ENCODE results near the gene GGA2.
"Not testable (repeated sequence)": the region's sequence is repeated elsewhere in the genome, so short reads cannot be mapped to it uniquely, and the experiment has no call there.

The GGA2 gene

DNA sequence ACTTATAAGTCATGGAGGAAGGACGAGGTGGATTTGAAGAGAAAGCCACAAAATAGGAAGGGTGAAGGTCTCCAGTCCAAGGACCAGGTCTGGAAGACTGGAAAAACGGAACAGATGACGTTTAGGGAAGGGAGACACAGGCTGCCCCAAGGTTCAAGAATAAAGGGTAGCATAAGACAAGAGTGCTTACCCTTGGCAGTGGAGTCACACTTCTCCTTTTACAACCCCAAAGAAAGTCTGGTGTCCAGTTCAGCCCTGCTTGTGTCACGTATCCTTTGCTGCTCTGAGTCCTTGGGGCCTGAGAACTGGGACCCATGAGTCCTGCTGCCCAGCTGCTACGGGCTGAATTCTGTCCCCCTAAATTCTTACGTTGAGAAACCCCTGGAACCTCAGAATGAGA, 13.0 kb upstream of the GGA2 start:
- DNase-seq: no peak

DNA sequence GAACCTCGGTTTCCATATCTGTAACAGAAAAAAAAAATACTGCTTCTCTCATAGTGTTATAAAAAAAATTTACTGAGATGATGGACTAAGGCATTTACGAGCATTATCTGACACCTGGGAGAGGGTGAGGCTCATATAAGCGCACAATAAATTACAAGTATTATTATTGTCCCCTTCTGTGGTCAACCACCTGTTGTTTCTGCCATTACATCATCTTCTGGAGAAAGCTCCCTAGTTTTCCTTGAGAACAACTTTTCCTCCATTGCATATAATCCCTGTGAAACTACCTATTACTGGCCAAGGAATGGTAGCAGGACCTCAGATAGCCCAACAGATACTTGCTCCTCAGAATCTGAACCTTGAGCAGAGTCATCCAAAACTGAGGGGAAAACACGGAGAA, 11.7 kb upstream of the GGA2 start:
- DNase-seq: no peak

DNA sequence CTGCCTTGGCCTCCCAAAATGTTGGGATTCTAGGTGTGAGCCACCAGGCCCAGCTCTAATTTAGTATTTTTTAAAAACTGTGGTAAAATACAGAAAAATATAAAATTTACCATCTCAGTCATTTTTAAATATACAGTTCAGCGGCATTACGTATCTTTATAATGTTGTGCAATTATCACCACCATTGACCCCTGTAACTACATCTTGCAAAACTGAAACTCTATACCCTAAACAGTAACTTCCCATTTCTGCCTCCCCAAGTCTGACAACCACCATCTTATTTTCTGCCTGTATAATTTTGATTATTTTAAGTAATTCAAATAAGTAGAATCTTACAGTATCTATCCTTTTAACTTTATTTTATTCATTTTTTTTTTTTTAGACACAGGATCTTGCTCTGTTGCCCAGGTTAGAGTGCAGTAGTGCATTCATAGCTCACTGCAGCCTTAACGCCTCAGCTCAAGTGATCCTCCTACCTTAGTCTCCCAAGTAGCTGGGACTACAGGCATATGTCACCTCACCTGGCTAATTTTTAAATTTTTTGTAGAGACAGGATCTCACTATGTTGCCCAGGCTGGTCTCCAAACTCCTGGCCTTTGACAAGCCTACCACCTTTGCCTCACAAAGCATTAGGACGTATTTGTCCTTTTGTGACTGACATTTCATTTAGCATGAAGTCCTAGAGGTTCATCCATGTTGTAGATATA, 10.9 kb upstream of the GGA2 start:
- DNase-seq: no peak

DNA sequence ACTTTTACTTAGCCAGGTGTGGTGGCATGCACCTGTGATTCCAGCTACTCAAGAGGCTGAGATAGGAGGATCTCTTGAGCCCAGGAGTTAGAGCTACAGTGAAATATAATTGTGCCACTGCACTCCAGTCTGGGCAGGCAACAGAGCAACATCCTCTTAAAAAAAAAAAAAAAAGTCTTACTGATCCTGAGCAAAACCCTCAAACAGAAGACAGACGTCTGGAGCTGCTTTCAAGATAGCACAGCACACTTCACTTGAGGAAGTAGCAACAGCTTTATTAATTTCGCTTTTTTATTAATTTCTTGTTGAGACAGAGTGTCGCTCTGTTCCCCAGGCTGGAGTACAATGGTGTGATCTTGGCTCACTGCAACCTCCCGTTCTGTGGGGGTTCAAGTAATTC, 10.2 kb upstream of the GGA2 start:
- DNase-seq: no peak

DNA sequence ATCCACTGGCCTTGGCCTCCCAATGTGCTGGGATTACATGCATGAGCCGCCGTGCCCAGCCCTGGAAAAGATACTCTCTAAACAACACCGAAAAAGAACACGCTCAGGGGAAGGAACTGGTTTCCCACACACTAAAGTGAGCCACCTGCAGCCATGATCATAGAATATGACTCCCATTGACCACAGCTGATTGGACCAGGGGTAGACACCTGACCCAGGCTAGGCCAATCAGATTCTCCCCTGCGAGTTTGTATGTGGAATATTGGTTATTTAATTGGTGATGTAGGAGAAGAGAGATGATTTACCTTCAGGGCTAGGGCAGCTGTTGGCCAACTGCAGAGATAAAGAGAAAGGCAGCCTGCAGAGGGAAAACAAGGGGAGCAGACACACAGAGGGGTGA, 9.0 kb upstream of the GGA2 start:
- no peak for DNase-seq

DNA sequence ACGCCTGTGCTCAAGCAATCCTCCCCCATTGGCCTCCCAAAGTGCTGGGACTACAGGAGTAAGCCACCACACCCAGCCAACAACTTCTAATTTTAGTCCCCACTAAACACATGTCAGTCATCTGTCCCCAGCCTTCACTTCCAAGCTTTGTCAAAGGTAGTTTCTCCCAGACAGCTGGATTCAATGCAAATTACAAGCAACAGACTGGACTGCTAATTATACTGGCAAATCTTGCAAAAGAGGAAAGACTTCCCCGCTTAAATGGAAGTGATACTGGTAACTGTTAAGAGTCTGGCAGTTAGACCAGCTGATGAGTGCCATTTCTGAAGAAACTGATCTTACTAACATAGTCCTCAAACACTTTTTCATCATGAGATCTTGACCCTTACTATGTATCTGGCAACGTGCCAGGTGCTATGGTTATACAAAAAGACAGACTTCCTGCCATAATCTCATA, 8.2 kb upstream of the GGA2 start:
- DNase-seq: no peak

DNA sequence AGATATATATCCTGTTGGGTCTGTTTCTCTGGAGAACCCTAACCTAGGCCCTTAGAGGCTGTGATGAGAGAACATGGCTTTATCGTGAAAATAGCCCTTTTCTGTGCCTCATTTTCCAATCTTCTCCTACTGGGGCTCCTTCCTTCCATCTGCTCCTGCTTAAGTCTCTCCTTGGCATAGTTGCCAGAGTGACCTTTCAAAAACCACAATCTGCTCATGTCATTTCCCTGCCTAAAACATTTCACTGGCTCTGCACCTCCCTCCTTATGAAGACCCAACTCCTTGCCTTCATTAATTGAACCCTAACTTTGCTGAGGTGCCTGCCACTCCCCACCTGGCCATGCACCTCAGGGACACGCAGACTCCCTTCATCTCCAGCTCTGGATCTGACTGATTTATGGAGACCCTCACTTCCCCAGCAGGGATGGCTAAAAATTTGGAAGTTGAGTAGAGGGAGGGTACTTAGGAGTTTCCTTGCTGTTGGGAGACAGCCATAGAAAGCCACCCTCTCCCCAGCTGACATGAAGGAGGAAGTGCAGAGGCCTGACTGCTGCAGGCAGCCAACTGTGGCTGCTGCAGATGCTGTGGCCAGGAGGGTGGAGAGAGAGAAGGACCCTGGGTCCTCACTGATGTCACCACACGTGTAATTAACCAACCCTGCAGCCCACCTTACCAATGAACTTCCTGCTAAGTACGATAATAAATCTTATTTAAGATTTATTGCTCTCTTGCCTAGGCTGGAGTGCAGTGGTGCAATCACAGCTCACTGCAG, 6.3 kb upstream of the GGA2 start:
- DNase-seq: no peak

DNA sequence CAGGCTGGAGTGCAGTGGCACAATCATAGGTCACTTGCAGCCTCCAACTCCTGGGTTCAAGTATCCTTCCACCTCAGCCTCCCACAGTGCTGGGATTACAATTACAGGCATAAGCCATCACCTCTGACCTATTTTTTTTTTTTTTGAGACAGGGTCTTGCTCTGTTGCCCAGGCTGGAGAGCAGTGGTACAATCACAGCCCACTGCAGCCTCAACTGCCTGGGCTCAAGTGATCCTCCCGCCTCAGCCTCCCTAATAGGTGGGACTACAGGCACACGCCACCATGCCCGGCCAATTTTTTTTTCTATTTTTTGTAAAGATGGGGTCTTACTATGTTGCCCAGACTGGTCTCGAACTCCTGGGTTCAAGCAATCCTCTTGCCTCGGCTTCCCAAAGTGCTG, 5.6 kb upstream of the GGA2 start:
- no peak for DNase-seq

DNA sequence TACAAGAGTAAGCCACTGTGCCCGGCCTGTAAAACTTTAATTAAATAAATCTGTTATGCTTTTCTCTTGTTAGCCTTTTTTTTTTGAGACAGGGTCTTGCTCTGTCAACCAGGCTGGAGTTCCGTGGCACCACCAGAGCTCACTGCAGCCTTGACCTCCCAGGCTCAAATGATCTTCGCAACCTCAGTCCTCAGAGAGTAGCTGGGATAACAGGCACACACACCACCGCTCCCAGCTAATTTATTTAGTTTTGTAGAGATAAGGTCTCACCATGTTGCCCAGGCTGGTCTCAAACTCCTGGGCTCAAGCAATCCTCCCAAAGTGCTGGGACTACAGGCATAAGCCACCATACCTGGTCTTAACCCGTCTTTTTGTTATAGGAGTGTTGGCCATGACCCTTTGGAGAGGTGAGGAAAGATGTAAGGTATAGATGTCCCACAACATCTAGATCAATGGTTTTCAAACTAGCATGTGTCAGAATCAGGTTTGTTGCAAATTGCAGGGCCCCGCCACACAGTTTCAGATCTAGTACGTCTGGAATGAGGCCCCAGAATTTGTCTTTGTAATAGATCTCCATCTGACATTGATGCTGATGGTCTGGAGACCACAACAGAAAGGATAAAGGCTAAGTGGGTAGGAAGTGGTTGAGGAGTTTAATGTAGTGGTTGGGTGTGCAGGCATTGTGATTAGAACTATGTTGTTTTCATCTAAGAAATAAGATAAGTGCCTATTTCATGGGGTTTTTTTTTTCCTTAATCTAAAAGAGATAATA, 4.3 kb upstream of the GGA2 start:
- DNase-seq: no peak

DNA sequence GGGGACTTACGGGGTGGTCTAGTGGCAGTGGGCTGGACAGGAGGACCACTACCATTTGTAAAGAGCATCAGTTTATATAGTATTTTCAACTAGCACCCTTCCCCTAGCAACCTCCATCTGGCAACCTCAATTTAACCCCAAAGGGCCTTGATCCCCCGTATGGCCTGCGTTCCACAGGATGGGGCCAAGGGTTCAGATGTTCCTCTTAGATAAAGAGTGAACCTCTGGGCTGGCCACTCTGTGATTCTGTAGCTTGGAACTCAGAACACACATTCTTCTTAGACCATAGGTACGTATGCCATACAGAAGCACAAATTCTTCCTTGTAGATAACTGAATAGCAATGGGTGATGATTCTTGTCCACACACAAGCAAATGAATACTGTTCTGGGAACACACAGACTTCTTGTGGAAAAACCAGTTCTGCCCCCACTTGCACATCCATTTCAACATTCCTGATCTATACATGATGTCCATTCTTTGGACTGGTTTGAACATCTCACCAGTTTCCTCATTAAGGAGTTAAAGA, 1.9 kb upstream of the GGA2 start:
- DNase-seq: no peak

DNA sequence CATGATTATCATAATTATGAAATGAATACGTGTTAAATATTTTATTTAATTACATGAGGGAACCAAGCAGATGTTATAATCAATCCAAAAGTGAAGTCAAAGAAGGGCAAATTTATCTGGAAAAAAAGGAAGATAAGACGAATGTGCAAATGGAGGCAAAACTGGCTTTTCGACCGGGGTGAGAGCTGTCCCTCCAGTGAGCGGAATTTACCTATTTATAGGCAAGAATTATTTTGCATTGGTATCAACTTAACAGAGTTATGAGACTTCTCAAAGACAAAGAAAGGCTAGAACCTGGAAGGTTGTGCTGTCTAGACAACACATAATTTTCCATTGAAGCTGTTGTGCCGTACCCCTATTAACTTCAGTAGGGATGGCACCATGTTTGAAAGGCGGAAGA, 1.4 kb upstream of the GGA2 start:
- DNase-seq: no peak

DNA sequence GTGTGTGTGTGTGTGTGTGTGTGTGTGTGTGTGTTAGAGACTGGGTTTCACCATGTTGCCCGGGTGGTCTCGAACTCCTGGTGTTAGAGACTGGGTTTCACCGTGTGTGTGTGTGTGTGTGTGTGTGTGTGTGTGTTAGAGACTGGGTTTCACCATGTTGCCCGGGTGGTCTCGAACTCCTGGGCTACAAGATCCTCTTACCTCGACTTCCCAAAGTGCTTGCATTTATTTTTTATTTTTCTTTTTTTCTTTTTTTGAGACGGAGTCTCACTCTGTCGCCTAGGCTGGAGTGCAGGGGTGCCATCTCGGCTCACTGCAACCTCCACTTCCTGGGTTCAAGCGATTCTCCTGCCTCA, 599 bp upstream of the GGA2 start:
- DNase-seq: not testable (repeated sequence)

DNA sequence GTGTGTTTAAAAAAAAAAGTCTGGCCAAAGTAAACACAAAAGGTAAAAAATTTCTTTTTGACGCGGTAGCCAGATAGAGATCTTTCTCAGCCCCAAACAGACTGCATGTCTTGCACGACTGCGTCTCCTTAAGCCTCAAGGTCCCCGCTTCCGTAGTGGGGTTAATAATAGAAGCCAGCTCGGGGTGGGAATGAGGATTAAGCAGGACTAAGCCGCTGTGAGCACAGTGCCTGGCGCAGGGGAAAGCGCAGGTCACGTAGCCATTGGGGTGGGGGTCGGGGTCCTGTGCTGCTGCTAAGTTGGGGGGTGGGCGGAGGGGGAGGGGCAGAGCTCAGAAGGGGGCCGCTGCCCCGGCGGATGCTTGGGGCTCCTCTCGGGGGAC, 521 bp downstream of the GGA2 start:
- DNase-seq: peak; percentile 50

DNA sequence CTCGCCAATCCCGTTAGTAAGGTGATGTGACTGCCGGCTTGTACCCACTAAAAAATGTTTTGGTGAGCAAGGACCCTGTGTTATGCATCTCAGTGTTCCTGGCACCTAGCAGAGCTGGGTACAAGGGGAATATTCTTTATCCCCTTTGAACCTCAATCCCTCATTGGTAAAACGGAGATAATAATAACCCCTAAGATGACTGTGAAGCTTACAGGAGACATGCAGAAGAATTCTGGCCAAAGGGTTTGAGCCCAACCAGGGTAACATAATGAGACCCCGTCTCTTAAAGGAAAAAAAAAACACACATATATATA, 896 bp downstream of the GGA2 start:
- peak; percentile 3 for DNase-seq

DNA sequence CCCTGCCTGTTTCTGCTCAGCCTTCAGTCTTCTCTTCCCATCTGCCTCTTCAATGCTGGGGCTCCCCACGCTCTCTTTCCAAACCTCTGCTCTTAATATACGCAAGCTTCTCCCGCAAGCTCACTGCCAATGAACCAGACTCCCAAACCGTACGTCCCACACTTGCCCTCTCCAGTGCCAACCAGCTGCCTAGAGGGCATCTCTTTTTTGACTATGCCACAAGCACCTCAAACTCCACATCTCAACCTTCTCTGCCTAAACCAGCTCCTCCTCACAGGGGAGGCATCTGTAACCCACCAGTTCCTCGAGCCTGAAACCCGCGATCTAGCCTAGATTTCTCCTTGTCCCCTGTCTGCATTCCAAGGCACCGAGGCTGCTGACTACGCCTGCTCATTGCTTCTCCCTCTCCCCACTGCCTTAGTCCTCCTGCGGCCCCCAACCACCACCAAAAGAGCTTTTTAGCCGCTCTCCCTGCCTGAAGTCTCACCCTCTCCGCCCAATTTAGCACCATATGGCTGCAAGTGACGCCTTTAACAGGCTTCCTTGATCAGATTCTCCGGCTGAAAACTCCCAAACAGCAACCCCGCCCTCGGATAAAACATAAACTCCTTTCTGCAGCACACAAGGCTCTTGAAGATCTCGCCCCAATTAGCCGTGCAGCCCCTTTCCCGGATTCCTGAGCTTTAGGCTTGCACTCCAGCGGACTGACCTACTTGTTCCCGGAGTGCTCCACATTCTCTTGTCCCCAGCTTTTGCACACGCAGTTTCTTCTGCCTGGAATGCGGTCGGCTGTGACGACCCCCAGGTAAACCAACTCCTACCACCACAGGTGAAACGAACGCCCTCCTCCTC, 1.5 kb downstream of the GGA2 start:
- DNase-seq: peak; percentile 18

DNA sequence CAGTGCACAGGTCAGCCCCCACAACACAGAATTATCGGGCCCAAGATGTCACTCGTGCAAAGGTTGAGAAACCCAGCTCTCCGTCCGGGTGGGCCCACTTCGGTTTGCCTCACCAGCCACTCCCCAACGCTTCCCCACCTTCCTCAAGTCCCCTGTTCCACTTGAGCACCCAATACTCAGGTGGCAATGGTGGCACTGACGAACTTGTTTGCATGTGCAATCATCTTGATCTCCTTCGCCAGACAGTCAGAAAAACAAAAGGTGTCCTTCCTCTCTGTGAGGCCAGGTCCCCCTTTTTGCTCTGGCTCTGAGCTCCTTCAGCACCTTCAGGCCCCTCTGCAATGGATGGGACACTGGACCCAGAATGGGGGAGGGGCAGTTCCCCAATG, 3.7 kb downstream of the GGA2 start:
- DNase-seq: no peak

DNA sequence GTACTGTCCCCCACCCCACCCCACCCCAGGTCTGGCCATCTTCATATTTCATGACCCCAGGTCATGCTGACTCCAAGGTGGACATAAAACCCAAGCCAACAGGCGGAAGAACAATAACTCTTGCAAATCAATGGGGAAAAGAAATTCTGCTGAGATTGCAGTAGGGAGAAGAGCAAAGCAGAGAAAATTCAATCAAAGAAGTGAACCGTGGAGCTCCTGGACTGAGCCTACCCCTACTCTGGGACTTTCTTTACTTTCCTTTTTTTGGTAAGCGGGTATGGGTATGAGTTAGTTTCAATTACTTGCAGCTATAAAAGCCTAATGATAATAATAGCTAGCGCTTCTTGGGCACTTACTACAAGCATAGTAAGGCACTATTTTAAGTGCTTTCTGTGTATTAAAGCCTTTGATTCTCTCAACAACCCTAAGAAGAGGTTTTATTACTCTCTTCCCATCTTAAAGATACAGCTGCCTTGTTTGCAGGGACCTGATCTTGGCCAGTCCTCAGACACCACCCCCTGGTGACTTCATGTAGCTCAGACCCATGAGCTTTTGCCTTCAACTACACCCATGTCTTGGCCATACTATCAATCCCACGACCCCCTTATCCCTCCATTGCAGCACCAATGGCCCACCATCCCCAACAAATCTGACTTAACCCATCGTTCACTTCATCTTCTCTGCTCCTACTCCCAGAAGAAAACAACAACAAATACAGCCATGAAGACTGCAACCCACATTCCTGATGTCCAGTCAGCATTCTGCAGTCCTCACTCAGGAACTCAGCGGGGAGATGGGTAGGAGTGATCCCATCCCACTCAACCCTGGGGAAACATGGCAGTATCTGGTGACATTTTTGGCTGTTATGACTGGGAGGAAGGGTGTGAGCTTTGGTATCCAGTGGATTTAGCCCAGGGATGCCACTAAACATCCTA, 4.4 kb downstream of the GGA2 start:
- peak; percentile 12 for DNase-seq

DNA sequence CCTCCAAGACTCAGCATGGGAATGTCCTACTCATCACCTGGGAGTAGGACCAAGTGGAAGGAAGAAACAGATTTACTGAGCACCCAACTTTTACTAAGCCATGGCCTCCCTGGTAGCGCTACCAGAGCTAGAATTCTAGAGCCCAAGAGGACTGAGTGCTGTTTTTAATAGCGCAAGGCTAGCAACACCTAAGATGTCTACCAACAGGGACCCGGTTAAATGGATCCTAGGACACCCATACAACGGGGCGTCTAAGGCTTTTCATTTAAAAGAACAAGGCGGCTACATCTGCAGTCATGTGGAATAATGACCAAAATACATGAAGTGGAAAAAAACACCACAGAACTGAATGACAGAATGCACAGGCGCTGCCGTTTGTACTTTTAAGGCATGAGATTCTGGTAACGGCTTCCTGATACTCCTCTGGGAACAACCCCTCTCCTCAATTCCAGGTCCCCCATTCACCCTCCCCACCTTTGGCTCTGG, 5.1 kb downstream of the GGA2 start:
- no peak for DNase-seq

DNA sequence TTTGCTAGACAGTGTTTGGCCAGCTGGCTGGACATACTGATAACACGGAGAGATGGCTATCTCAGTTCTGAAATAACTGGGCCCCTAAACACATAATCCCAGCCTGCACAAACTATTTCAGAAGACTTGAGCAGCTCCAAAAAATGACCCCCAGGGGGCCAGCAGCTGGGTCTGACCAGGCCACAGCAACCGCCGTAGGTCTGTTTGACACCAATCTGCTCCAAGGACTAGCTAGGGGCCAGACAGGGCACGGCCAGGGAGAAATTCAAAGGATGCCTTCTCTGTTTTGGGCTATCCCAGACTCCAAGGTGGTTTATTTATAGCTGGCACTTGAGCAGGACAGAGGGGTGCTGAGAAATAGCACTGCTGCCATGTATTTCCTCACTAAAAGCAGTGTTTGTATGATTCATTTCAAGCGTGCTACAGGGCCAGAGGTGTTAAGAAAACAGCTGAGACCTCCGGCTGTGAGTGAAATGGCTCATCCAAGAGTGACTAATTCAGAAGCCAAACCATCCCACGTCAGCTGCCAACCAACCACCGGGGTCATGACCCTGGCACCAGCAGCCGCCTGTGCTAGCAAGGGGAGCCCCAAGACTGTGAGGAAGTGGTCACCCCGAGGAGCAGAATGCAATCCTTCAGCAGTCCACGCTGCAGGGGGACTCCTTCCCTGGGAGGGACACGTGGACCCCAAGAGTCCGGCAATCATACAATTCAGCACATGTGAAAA, 5.7 kb downstream of the GGA2 start:
- peak; percentile 97 for DNase-seq

DNA sequence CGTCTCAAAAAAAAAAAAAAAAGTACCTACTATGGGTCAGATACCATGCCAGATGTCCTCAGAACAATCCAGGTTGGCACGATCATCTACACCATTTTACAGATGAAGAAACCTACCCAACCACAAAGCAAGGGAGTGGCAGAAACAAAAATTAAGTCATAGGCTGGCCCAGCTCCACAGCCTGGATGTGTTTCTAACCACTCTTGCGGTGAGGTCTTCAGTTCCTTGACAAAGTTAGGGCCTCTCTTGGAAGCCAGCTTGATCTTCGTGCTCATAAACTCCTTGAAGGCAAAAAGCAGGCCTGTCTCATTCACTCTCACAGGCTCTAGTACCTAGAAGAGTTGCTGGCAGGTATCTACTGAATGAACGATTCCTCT, 6.2 kb downstream of the GGA2 start:
- peak; percentile 21 for DNase-seq

DNA sequence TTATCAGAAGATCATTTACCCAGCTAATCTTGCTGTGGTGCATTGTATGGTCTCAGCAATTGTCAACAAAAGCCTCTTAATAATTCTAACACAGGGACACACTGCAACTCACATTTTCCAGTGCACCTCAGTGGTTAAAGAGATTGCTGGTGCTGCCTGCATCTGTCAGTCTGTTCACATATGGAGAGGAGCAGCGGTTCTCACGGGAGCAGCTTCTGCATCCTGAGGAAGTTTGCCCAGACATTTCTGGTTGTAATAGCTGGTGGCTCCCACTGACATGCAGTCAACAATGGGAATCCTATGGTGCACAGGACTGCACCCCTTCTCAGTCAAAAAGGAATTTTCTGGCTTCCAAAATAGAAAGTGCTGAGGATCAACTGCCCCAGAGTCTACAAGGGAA, 7.8 kb downstream of the GGA2 start:
- DNase-seq: no peak
